Mucosa of rectum (tissue), 2 donors: Measurements from ENCODE around the gene STAB1.

Experiments used
- H3K27ac ChIP-seq, 2 donors: one replicate each; pipeline ENCODE4 v1.7.0; 2013; ENCODE audit warnings: inconsistent platforms in 2 of 2, low read depth in 2 of 2, low read length in 2 of 2
- H3K27me3 ChIP-seq, 2 donors: one replicate each; pipeline ENCODE4 v1.7.0; 2013; ENCODE audit warnings: low read length in 2 of 2; ENCODE audit not compliant: control insufficient read depth in 2 of 2, insufficient read depth in 2 of 2
- H3K36me3 ChIP-seq, 2 donors: one replicate each; pipeline ENCODE4 v1.7.0; 2013; ENCODE audit warnings: low read length in 2 of 2; ENCODE audit not compliant: control insufficient read depth in 2 of 2, insufficient read depth in 2 of 2
- H3K4me1 ChIP-seq, 2 donors: one replicate each; pipeline ENCODE4 v1.7.0; 2013; ENCODE audit warnings: low read length in 2 of 2, mild to moderate bottlenecking in 1 of 2; ENCODE audit not compliant: control insufficient read depth in 2 of 2, insufficient read depth in 2 of 2
- H3K4me3 ChIP-seq, 2 donors: one replicate each; pipeline ENCODE4 v1.7.0; 2013; ENCODE audit warnings: low read length in 2 of 2
- H3K9ac ChIP-seq, 2 donors: one replicate each; pipeline ENCODE4 v1.7.0; 2013; ENCODE audit warnings: low read length in 2 of 2, low read depth in 1 of 2, mild to moderate bottlenecking in 1 of 2
- H3K9me3 ChIP-seq, 2 donors: one replicate each; pipeline ENCODE4 v1.7.0; 2013; ENCODE audit warnings: low read length in 2 of 2; ENCODE audit not compliant: control insufficient read depth in 2 of 2
- donor health status: healthy.
- donor health status: Normal muscosa, but diverticular disease.

STAB1 gene

GRCh38 chr3:52536112-52536368 lies 40.9 kb downstream of the STAB1 start:
- no peak overlapping the region for H3K9ac ChIP-seq
- peaks cover 0 to 7% of the 10 kb centered on the region in 2 donors for H3K36me3 ChIP-seq
- no peaks in the 10 kb centered on the region for H3K9me3 ChIP-seq
- no peak overlapping the region for H3K27ac ChIP-seq
- no peaks in the 10 kb centered on the region for H3K27me3 ChIP-seq
- H3K4me1 ChIP-seq: peaks cover 13 to 36% of the 10 kb centered on the region in 2 donors
- peak overlapping the region; percentile 67 to 71 for H3K4me3 ChIP-seq

DNA sequence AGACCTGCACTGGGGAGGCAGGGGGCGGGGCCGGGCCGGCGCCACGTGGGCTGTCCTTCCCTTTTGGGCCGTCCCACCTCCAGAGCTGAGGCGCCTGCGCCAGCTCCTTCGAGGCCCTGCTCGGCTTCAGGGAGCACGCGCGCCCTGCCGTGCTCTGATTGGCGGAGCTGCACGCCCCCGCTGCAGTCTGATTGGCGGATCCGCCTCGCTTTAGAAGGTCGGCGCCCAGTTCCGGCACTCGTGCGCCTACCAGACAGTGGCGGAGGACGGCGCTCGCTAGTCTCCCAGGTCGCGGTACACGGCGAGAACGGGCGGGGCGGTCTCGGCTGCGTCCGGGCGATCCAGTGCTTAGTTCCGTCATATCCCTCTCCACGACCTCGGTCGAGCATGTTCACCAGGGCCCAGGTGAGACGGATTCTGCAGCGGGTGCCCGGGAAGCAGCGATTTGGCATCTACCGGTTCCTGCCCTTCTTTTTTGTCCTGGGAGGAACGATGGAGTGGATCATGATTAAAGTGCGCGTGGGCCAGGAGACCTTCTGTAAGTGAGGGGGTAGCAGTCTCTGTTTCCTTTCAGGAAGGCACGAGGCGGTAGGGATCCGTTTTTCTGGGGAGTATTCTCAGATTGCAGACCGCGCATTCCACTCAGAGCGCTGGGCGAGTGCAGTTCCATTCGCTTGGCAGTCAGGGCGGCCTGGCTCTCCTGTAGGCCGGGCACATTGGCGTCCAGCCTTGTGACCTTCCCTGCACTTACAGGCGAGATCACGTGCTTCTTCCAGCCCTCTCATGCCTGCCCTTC lies 41.4 kb downstream of the STAB1 start, which contains the start of gene UQCC5:
Gene UQCC5, plus strand, starts transcription at position 237 of the 796 bp plus-strand sequence. Its CDS starts 151 bp downstream, at position 388.
- H3K27ac ChIP-seq: peak within 1 kb of the TSS; percentile 72 to 89
- no peaks in the 10 kb centered on the region for H3K27me3 ChIP-seq
- H3K9me3 ChIP-seq: no peaks in the 10 kb centered on the region
- H3K4me3 ChIP-seq: peak within 1 kb of the TSS; percentile 88 to 98
- peaks cover 13 to 36% of the 10 kb centered on the region in 2 donors for H3K4me1 ChIP-seq
- H3K9ac ChIP-seq: peak within 1 kb of the TSS; percentile 71 to 96
- H3K36me3 ChIP-seq: peaks cover 3 to 12% of the 10 kb centered on the region in 2 donors

DNA sequence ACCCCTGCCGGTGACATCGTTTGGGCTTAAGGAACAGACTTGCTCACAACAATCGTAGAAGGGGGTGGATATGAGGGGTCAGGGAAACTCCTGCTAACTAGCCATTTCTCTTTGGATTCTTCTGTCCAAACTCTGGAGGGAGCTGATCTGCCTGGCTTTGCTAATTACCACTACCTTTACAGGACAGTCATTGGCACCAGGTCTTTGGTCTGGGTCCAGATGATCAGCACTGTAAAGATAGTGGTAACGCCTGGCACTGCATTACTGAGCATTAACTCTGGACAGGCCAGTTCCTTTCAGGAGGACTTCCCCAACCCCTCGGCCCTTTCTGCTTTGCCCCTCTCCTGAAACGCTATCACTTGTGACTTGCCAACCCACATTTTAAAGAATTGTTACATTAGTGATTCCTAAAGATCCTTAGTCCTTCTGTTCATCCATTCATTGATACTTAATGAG lies 42.1 kb downstream of the STAB1 start:
- peak overlapping the region; percentile 72 to 89 for H3K27ac ChIP-seq

DNA sequence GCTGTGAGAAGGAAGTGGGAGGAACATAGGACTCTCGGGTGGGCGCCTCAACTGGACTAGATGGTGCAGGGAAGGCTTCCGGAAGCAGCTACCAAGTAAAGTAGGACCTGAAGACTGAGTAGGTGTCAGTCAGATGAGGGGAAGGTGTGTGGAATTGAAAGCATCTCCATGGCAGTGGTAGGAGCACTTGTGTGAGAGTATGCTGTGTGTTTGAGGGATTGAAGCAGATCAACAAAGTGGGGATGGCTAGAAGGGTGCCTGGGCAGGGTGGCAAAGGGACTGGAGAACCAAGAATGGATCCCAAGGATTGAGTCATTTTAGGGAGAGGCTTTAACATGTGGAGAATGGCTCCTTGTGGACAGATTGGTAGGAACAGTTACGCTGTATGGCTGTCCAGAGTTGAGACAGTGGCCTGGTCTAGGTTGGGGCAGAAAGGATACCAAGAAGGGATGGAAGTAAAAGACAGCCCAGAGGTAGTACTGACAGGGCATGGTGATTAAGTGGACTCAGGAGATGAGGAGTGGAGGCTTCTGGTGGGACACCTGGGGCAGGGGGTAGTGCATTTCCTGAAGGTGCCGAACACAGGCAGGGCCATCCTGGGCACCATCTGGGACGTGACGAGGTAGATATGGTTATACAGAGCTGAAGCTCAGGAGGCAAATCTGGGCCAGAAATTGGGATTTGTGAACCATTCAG lies 42.7 kb downstream of the STAB1 start:
- Histone ChIP-seq H3K9ac (peak overlapping the region in 1 of 2 donors; percentile 71), H3K27me3 (no peaks in the 10 kb centered on the region), H3K27ac (no peak overlapping the region), H3K36me3 (peaks cover 3 to 12% of the 10 kb centered on the region in 2 donors), H3K4me1 (peaks cover 13 to 32% of the 10 kb centered on the region in 2 donors), H3K9me3 (no peaks in the 10 kb centered on the region), H3K4me3 (peak overlapping the region; percentile 88 to 98)

More for the DNA sequence above, 42.1 kb downstream of the STAB1 start:
- Histone ChIP-seq H3K36me3 (peaks cover 3 to 12% of the 10 kb centered on the region in 2 donors), H3K27me3 (no peaks in the 10 kb centered on the region), H3K9ac (peak overlapping the region; percentile 71 to 96), H3K4me1 (peaks cover 13 to 36% of the 10 kb centered on the region in 2 donors), H3K9me3 (no peaks in the 10 kb centered on the region), H3K4me3 (peak overlapping the region; percentile 88 to 98)

DNA sequence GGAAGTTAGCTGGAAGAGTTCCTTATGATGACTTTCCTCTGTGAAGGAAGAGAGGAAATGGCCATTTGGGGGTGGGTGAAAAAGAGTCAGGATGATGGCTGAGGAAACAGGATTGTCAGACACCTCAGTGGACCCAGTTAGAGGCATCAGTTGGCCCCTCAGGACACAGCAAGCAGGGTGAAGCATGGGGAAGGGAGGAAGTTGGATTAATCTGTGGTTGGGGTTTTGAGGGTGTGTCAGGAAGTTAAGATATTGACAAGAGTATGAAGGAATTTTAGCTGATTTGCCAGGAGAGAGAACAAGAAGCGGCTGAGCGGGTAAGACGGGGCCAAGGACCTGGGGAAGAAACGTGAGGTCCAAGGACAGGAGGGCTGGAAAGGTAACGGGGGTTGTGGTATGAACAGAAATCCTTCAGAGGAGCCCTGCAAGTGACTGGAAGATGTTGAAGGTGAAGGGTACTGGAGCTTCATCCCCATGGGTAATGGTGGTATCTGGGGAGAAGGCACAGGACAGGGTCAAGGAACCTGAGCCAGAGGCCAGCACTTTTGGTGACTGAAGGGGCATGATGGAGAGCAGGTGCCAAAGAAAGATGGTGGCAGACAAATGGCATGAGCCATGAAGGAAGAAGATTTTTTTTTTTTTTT lies 44.0 kb downstream of the STAB1 start:
- Histone ChIP-seq H3K9me3 (no peaks in the 10 kb centered on the region), H3K4me1 (peaks cover 13 to 32% of the 10 kb centered on the region in 2 donors), H3K27me3 (no peaks in the 10 kb centered on the region), H3K36me3 (peaks cover 3 to 12% of the 10 kb centered on the region in 2 donors), H3K27ac (no peak overlapping the region), H3K9ac (no peak overlapping the region), H3K4me3 (peak overlapping the region in 1 of 2 donors; percentile 28)

DNA sequence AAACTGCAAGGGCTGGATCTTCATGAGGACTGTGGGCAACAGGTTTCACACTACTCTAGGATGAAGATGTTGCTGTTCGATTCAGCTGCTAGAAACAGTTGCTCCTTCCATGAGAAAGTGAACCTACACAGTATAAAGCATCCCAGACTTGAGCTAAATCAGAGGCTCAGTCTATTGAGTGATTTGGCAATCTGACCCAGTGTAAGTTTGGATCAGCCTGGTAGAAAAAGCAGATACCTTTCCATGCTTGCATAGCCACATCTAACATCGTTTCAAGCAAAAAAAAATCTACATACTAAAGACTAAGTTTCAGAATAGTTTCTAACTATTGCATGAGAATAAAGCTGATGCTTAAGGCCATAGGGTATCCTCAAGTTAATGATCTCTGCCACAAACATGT lies 45.9 kb downstream of the STAB1 start:
- Histone ChIP-seq H3K4me3 (no peak overlapping the region), H3K27me3 (no peaks in the 10 kb centered on the region), H3K36me3 (peaks cover 6 to 12% of the 10 kb centered on the region in 2 donors), H3K4me1 (peaks cover 10 to 22% of the 10 kb centered on the region in 2 donors), H3K27ac (no peak overlapping the region), H3K9ac (no peak overlapping the region), H3K9me3 (no peaks in the 10 kb centered on the region)

DNA sequence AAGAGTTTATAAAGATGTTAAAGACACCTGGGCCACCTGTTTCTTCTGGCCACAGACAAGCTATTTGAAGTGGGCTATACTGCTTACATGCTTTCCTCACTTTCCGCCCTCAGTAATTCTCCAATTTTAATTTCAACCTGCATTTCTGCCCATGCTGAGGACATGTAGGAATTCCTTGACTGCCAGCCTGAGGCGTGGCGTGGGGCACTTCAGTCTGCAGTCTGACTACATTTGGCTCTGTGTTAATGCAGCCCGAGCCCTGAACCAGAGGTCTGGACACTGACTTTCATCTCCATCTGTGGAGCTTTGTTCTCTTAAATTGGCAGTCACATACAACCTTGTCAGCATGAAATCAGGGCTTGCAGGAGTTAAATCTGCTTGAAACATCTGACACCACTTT lies 49.8 kb downstream of the STAB1 start:
- H3K9me3 ChIP-seq: no peaks in the 10 kb centered on the region
- H3K4me3 ChIP-seq: no peak overlapping the region
- no peaks in the 10 kb centered on the region for H3K27me3 ChIP-seq
- H3K9ac ChIP-seq: no peak overlapping the region
- no peaks in the 10 kb centered on the region for H3K4me1 ChIP-seq
- no peak overlapping the region for H3K27ac ChIP-seq
- H3K36me3 ChIP-seq: peaks cover 20 to 25% of the 10 kb centered on the region in 2 donors

DNA sequence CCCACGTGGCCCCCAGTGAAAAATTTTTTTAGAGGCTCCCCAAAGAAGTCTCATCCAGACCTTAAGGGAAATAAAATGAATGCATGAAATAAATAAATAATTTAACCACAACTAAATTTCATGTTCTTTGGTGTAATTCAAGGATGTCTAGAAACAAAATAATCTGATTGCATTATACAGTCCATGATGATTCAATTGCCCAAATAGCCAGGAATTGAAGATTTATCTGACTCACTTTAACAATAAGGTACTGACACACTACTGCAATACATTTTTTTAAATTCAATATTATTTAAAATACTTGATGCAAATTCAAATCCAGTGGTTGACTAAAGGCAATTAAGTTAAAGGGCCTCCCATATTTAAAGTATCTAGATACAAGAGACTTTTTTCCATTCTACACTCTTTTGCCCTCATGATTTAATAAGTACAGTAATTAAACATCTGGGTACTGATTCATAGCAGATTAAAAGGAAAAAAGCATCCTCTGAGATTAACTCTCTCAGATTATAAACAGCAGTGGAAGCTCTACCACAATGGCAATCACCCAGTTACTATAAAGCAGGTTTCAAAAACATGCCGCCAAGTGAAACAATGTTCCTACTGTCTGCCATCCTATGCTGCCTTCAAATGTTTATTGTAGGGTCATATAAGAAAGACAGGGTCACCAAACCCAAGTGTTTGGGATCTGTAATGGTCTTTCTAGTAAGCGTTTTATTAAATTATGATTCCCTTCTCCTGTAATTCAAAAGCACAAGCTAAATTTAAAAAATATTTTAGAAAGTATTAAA lies 51.2 kb downstream of the STAB1 start:
- Histone ChIP-seq H3K4me3 (no peak overlapping the region), H3K9ac (no peak overlapping the region), H3K9me3 (no peaks in the 10 kb centered on the region), H3K27me3 (no peaks in the 10 kb centered on the region), H3K36me3 (peaks cover 29 to 30% of the 10 kb centered on the region in 2 donors), H3K27ac (no peak overlapping the region), H3K4me1 (no peaks in the 10 kb centered on the region)

DNA sequence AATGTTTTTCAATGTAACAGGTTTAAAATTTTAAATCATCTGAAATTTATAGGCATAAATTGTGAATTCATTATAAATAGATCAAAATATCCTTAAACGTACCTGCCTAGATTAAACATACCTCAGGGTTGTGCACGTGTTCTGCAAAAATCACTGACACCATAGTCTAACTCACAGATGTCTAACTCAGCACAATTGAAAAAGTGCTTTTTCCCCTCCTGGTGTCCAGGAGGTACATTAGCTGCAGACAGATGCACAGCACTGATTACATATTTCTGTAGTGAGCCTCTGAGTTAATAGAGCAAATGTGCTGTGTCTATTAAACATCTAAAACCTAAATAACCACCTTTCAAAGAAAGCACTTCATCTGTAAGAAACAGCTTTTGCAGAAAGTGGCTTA lies 52.0 kb downstream of the STAB1 start:
- Histone ChIP-seq H3K27ac (no peak overlapping the region), H3K9ac (no peak overlapping the region), H3K4me3 (no peak overlapping the region), H3K4me1 (no peaks in the 10 kb centered on the region), H3K9me3 (no peaks in the 10 kb centered on the region), H3K27me3 (no peaks in the 10 kb centered on the region), H3K36me3 (peaks cover 28 to 30% of the 10 kb centered on the region in 2 donors)
